NCI-H1105 (cell line): ENCODE results near the gene IGF1R.
"Not testable (repeated sequence)": the region's sequence is repeated elsewhere in the genome, so short reads cannot be mapped to it uniquely, and the experiment has no call there.

ENCODE experiments used
- DNase-seq: peaks from one replicate; lab custom pipeline; 2025; lab: John Stamatoyannopoulos, UW

IGF1R gene

DNA sequence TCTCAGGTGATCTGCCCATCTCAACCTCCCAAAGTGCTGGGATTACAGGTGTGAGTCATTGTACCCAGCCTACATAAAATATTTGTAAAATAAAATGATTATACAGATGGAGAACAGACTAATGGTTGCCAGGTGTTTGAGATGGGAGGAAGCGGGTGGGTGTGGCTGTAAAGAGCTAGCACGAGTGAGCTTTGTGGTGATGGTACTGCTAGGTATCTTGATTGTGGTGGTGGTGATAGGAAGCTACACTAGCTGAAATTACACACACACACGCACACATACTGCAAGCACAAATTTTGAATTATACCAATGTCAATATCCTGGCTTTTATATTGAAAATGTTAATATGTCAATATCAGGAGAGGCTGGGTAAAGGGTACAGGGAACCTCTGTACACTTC is 353.9 kb downstream of the IGF1R start:
- no peak for DNase-seq

DNA sequence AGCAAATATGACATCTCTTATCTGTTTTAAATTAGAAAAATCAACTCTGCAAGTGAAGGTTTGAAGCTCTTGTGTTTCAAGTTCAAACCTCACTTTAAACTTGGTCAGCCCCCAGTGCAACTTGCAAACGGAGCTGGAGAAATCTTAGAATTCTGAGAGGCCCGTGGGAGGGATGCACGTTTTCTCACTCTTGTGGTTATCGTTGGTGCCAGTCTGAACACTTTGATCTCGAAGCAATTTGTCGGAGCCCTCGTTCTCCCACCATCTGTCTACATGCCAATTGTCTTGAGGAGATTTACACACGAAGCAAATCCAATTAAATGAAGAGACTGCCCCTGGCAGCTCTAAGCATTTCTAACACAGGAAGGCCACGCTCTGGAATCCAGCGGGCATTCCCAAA is 355.0 kb downstream of the IGF1R start:
- DNase-seq: not testable (repeated sequence)

DNA sequence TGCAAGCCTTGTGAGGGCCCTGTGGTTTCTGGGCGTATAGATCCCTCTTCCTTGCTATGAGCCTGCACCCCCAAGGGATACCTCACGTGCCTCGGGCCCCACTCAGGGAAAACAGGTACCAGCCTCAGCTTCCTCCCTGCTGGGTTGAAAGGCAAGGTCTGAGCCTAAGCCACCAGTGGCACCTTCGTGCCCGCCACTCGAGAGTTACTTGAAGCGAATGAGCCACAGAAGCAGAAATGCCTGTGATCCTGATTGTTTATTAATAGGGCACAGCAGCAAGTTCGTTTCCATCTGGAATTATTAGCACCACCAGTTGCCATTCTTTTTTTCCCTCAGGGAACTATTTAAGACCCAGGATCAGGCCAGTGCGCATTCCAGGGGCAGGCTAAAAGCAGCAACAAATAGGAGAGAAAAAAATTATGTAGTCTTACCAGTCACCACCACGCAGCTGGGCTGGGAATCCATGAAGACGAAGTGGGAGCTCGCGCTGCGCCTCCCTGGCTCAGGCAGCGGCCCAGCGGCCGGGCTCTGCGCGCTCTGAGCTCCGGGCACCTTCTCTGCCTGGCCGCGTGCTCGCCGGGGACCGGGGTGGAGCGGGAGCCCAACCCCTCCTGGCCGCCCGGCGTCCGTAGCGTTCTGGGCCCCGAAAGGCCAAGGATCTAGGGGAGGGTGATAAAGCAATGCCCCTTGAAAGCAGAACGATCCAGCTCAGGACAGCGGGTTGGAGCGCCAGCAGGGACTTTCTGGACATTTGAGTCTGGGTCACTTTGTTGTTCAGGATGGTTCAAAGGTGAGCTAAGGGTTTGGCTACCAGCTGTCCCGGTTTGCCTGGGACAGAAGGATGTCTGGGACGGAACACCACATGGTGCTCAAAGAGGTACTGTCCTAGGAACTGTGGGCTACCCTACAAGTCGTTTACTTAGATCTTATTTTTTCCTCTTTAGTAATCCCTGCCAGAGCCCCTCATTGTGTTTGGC is 356.9 kb downstream of the IGF1R start:
- not testable (repeated sequence) for DNase-seq

DNA sequence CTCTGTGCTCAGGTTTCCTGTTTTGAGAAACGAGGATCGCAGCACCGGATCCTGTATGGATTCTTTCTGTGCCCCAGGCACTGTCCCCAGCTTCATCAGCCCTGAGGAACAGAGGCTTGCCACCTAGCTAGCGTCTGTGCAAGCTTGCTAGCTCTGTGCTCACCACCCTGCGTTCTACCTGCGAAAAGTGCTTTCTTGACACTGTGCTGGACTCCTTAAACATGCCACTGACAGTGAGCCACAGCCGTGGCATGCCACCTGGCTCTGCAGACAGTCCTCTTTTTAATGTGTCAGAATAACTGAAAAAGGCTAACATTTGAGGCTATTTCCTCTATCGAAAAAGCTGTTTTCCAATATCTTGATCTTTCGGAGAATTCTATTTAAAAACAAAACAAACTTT is 357.8 kb downstream of the IGF1R start:
- DNase-seq: no peak

DNA sequence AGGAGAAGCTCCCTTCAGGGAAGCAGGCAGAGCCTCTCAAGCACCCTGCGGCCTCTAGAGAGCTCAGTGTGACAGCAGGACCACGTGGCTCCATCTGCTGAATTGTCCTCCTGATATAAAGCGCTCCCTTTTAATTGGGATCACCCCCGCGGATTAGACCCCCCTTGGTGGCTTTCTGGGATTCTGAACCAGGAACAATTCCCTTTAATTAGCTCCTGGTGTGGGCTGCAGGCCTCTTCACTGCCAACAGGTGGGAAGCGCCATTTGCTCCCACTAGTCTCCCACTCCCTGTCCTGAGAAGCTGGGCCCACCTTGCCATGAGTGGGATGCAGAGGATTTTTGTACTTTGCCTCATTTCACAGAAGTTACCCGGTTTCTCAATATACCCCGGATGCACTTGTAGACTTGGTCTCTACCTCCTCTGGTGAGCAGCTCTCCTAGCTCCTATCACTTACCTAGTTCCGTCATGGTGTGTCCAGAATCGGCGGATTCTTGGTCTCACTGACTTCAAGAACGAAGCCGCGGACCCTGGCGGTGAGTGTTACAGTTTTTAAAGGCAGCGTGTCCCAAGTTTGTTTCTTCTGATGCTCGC is 358.7 kb downstream of the IGF1R start:
- DNase-seq: no peak

DNA sequence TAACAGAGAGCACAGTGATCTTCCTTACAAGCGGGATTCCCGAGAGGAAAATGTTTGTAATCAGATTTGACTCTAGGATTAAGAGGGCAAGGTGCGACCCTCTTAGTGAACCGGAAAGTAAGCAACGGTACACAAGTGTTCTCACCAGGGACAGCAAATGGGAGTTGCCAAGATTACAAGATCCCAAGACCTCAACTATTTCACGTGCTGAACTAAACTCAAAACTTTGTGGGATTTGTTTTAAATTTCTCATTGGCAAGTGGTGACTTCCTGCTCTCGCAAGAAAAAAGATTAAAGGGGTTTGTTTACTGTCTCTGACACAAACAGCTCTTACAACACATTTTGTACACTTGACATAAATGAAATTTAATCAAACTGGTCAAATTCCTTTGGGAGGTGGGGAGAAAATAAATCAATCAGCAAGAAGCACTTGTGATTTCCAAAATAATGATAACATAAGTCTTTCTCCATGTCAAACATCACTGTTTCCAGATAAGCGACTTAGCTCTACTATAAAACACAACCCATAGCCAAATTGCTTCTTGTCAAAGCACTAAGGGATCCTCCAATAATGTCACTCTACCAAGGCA is 361.5 kb downstream of the IGF1R start:
- DNase-seq: no peak

DNA sequence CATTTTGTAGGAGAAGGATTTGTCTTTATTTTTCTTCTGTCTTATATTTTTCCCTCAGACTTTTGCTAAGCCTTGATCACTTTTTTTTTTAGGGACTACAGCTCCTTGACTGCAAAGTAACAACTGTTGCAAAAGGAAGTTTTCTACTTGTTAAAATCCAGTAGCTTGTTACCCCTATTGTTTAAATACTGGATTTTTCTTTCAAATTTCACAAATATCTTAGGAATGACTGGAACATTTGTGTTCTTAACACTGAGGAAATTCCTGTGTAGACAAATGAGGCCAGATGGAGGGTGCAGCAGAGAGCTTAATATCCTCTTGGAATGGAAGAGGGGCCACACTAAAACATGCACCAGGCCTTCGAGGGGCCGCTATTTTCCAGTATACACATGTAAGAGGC is 362.4 kb downstream of the IGF1R start:
- no peak for DNase-seq
